Measurements from ENCODE around the gene SLC32A1.
A peak's percentile ranks its signal among the peaks of the same experiment; 100 is the strongest.

- TF ChIP-seq CTCF (IDR thresholded peaks at IDR 0.05) (peak; percentile 89 to 100 (median 90)), POLR2A (IDR thresholded peaks at IDR 0.05) (no peak)
These were observed 6.9 kb downstream of the SLC32A1 start for GRCh38 chr20:38730989-38731737.

All from testis (tissue), 2 donors.